GM23338 (cell line): ENCODE results near the gene GDF10.

ENCODE experiments used
- CTCF ChIP-seq, 2 experiments: fragments of 200-600 bp in 1 of 2; sonication (generic) in 1 of 2; conservative IDR thresholded peaks; 2 replicates each; pipeline versions ENCODE4 v1.5.1 to v1.6.1; 2016 to 2017; ENCODE audit warnings: antibody characterized with exemption in 2 of 2, low read depth in 2 of 2, mild to moderate bottlenecking in 2 of 2, moderate library complexity in 1 of 2
- EZH2 ChIP-seq: fragments of 200-600 bp; sonication (generic); IDR thresholded peaks from one replicate; pipeline ENCODE4 v1.8.0; 2017; ENCODE audit warnings: antibody characterized with exemption, mild to moderate bottlenecking, low read depth; ENCODE audit not compliant: unreplicated experiment
- EZH2phosphoT487 ChIP-seq: fragments of 200-600 bp; sonication (generic); IDR thresholded peaks from one replicate; pipeline ENCODE4 v1.8.1; 2018; ENCODE audit warnings: antibody characterized with exemption; ENCODE audit not compliant: unreplicated experiment
- JUNB ChIP-seq: IDR thresholded peaks from one replicate; pipeline ENCODE4 v1.6.1; 2016; ENCODE audit warnings: antibody characterized with exemption; ENCODE audit not compliant: unreplicated experiment
- NANOG ChIP-seq: IDR thresholded peaks from 2 replicates; pipeline ENCODE4 v1.6.1; 2016; ENCODE audit warnings: antibody characterized with exemption, borderline replicate concordance
- POLR2AphosphoS5 ChIP-seq: IDR thresholded peaks from 2 replicates; pipeline ENCODE4 v1.6.1; 2016; ENCODE audit warnings: antibody characterized with exemption, low read depth
- REST ChIP-seq: IDR thresholded peaks from one replicate; pipeline ENCODE4 v1.6.1; 2018; ENCODE audit warnings: antibody characterized with exemption; ENCODE audit not compliant: unreplicated experiment
- STAT1 ChIP-seq: IDR thresholded peaks from one replicate; pipeline ENCODE4 v1.6.1; 2016; ENCODE audit warnings: antibody characterized with exemption; ENCODE audit not compliant: unreplicated experiment

DNA sequence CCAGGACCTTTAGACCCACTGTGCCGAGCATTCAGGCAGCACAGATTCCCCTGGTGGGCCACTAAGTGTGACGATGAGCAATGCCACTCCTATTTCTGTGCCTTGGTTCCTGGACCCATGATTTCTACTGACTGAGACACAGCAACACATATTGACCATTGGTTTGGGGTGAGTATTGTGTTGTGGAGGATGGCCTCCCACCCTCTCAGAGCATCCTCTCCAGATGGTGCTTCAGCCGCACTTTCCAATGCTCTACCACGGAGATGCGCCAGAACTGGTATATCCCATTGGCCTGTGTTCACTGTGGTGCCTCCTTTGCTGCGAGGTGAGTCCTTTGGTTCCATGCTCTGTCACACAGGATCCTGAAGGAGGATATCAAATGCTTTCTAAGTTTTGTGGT, 10.1 kb upstream of the GDF10 start:
- no peak for TF ChIP-seq EZH2
- TF ChIP-seq CTCF (conservative IDR thresholded peaks at IDR 0.05; ENCODE audit: low read depth in 2 of 2): no peak
- TF ChIP-seq JUNB: no peak
- no peak for TF ChIP-seq EZH2phosphoT487
- no peak for TF ChIP-seq REST
- no peak for TF ChIP-seq STAT1
- TF ChIP-seq POLR2AphosphoS5: no peak
- TF ChIP-seq NANOG: no peak
